Stomach (tissue), 4 donors: Measurements from ENCODE around the gene VPS8.

Experiments
- EP300 ChIP-seq: sonication (generic); formaldehyde crosslinking; IDR thresholded peaks from one replicate; pipeline ENCODE4 v1.6.1; 2017; ENCODE audit warnings: antibody characterized with exemption
- POLR2A ChIP-seq, 4 donors: fragments of 450-650 bp; IDR thresholded peaks; one replicate each; pipeline ENCODE4 v1.6.1; 2016; ENCODE audit warnings: antibody characterized with exemption in 4 of 4, control low read depth in 2 of 4, mild to moderate bottlenecking in 1 of 4, moderate library complexity in 1 of 4
- POLR2AphosphoS5 ChIP-seq, 3 donors: sonication (generic); formaldehyde crosslinking; IDR thresholded peaks; one replicate each; pipeline ENCODE4 v1.6.1; 2016; ENCODE audit warnings: antibody characterized with exemption in 3 of 3
- TF ChIP-seq, protein P1 (sequence below), 7 experiments: fragments of 450-650 bp in 4 of 7; fragments of 200-600 bp in 3 of 7; sonication (generic) in 3 of 7; IDR thresholded peaks; one replicate each; pipeline ENCODE4 v1.5.1; 2016 to 2019; ENCODE audit warnings: antibody characterized with exemption in 7 of 7, control low read depth in 2 of 7, mild to moderate bottlenecking in 1 of 7

- no peak for TF ChIP-seq POLR2A (IDR thresholded peaks at IDR 0.05)
- no peak for TF ChIP-seq POLR2AphosphoS5 (IDR thresholded peaks at IDR 0.05)
- TF ChIP-seq, protein P1, sequence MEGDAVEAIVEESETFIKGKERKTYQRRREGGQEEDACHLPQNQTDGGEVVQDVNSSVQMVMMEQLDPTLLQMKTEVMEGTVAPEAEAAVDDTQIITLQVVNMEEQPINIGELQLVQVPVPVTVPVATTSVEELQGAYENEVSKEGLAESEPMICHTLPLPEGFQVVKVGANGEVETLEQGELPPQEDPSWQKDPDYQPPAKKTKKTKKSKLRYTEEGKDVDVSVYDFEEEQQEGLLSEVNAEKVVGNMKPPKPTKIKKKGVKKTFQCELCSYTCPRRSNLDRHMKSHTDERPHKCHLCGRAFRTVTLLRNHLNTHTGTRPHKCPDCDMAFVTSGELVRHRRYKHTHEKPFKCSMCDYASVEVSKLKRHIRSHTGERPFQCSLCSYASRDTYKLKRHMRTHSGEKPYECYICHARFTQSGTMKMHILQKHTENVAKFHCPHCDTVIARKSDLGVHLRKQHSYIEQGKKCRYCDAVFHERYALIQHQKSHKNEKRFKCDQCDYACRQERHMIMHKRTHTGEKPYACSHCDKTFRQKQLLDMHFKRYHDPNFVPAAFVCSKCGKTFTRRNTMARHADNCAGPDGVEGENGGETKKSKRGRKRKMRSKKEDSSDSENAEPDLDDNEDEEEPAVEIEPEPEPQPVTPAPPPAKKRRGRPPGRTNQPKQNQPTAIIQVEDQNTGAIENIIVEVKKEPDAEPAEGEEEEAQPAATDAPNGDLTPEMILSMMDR (IDR thresholded peaks at IDR 0.05): no peak
- TF ChIP-seq EP300: no peak
Measured at GRCh38 chr3:185094697-185095096, 282.7 kb downstream of the VPS8 start.
